ENCODE measurements around the gene FLYWCH1.
"Not testable (repeated sequence)": the region's sequence is repeated elsewhere in the genome, so short reads cannot be mapped to it uniquely, and the experiment has no call there.

Gene FLYWCH1

DNA sequence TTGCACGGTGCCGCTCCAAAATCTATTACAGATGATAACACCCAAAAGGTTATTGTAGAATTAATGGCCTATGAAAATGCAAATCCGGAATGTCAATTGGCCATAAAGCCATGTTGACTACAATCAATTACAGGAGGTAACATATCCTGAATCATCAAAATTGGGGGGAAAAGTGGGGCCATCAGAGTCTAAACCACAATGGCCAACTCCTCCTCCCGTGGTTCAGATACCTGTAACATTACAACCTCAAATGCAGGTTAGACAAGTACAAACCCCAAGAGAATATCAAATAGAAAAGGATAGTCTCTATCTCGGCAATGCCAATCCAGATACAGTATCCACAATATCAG, 14.9 kb downstream of the FLYWCH1 start:
- no peak for DNase-seq (ENCODE audit: low read depth, low spot score)
- TF ChIP-seq, protein P1, sequence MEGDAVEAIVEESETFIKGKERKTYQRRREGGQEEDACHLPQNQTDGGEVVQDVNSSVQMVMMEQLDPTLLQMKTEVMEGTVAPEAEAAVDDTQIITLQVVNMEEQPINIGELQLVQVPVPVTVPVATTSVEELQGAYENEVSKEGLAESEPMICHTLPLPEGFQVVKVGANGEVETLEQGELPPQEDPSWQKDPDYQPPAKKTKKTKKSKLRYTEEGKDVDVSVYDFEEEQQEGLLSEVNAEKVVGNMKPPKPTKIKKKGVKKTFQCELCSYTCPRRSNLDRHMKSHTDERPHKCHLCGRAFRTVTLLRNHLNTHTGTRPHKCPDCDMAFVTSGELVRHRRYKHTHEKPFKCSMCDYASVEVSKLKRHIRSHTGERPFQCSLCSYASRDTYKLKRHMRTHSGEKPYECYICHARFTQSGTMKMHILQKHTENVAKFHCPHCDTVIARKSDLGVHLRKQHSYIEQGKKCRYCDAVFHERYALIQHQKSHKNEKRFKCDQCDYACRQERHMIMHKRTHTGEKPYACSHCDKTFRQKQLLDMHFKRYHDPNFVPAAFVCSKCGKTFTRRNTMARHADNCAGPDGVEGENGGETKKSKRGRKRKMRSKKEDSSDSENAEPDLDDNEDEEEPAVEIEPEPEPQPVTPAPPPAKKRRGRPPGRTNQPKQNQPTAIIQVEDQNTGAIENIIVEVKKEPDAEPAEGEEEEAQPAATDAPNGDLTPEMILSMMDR (IDR thresholded peaks at IDR 0.05; ENCODE audit: low read depth, low read length) = no peak
- in situ Hi-C loops (cut with HindIII; ENCODE audit: low sequenced_read_pairs) = no loop called here
- H3K4me3 ChIP-seq (ENCODE audit: low read depth, low read length) = no peak overlapping the region

DNA sequence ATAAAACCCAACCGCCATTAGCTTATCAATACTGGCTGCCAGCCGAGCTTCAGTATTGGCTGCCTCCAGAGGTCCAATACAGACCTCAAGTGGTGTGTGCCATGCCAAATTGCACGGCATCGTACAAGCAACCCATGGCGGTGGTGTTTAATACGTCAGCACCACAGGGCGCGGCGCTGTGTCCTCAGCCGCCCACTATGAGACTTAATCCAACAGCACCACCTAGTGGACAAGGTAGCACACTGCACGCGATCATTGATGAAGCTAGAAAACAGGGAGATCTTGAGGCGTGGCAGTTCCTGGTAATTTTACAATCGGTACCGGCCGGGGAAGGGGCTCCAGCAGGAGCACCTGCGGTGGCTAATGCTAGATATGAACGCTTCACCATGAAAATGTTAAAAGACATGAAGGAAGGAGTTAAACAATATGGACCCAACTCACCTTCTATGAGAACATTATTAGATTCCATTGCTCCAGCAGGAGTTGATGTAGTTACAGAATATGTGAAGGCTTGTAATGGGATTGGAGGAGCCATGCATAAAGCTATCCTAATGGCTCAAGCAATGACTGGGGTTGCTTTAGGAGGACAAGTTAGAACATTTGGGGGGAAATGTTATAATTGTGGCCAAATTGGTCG, 15.4 kb downstream of the FLYWCH1 start:
- H3K4me3 ChIP-seq (ENCODE audit: low read depth, low read length) = no peak overlapping the region
- in situ Hi-C loops (cut with HindIII; ENCODE audit: low sequenced_read_pairs) = no loop called here
- peak; percentile 85 for DNase-seq (ENCODE audit: low read depth, low spot score)
- TF ChIP-seq, protein P1 (IDR thresholded peaks at IDR 0.05; ENCODE audit: low read depth, low read length) = peak; percentile 91

DNA sequence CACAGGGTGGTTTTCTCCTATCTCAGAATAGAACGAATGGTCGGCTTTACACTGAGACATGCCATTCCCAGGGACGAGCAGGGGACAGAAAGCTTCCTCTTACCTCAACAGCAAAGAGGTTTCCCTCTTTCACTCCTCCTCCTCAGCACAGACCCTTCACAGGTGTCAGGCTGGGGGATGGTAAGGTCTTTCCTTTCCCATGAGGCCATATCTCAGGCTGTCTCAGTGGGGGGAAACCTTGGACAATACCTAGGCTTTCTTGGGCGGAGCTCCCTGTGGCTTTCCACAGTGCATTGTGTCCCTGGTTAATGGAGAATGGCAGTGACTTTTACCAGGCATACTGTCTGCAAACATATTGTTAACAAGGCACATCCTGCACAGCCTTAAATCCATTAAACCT, 16.4 kb downstream of the FLYWCH1 start:
- DNase-seq (ENCODE audit: low read depth, low spot score); in situ Hi-C loops (cut with HindIII; ENCODE audit: low sequenced_read_pairs); H3K4me3 ChIP-seq (ENCODE audit: low read depth, low read length): not testable (repeated sequence)

DNA sequence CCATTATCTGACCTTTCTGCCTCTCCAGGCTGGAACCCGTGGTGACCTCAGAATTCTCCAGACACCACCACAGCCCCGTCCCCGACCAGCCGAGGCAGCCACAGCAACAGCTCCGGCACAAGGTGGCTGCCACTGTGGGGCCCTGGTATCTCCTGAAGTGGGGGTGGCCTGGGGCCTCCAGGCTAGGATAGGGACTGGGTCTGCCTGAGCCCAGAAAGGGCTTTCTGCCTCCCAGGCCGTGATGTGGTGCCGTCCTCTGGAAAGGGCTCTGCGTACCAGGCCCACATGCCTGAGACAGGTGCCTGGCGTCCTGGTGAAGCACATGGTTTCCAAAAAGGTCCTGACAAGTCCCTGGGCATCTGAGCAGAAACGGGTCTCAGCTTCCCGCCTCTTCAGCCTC, 17.1 kb downstream of the FLYWCH1 start:
- TF ChIP-seq, protein P1 (IDR thresholded peaks at IDR 0.05; ENCODE audit: low read depth, low read length) = no peak
- in situ Hi-C loops (cut with HindIII; ENCODE audit: low sequenced_read_pairs) = no loop called here
- H3K4me3 ChIP-seq (ENCODE audit: low read depth, low read length) = no peak overlapping the region
- no peak for DNase-seq (ENCODE audit: low read depth, low spot score)

DNA sequence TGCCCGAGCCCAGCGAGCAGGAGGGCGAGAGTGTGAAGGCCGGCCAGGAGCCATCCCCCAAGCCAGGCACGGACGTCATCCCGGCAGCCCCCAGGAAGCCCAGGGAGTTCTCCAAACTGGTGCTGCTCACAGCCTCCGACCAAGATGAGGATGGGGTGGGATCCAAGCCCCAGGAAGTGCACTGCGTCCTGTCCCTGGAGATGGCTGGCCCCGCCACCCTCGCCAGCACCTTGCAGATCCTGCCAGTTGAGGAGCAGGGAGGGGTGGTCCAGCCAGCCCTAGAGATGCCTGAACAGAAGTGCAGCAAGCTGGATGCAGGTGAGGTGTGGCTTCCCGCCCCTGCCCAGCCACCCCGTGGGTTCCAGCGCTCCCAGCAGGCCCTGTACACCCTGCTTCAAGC, 18.0 kb downstream of the FLYWCH1 start:
- no peak for DNase-seq (ENCODE audit: low read depth, low spot score)
- TF ChIP-seq, protein P1 (IDR thresholded peaks at IDR 0.05; ENCODE audit: low read depth, low read length) = no peak
- H3K4me3 ChIP-seq (ENCODE audit: low read depth, low read length) = no peak overlapping the region
- in situ Hi-C loops (cut with HindIII; ENCODE audit: low sequenced_read_pairs) = no loop called here

DNA sequence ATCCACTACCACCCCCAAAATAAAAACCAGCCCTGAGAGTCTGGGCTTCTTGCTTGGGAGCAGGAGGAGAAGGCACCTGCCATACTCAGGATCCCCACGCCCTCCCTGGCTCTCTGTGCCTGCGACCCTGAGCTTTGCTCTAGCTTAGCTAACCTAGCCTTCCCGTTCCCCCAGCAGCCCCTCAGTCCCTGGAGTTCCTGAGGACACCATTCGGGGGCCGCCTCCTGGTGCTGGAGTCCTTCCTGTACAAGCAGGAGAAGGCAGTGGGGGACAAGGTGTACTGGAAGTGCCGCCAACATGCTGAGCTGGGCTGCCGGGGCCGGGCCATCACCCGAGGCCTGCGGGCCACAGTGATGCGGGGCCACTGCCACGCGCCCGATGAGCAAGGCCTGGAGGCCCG, 18.5 kb downstream of the FLYWCH1 start:
- DNase-seq (ENCODE audit: low read depth, low spot score) = no peak
- H3K4me3 ChIP-seq (ENCODE audit: low read depth, low read length) = no peak overlapping the region
- in situ Hi-C loops (cut with HindIII; ENCODE audit: low sequenced_read_pairs) = no loop called here
- TF ChIP-seq, protein P1 (IDR thresholded peaks at IDR 0.05; ENCODE audit: low read depth, low read length) = no peak

DNA sequence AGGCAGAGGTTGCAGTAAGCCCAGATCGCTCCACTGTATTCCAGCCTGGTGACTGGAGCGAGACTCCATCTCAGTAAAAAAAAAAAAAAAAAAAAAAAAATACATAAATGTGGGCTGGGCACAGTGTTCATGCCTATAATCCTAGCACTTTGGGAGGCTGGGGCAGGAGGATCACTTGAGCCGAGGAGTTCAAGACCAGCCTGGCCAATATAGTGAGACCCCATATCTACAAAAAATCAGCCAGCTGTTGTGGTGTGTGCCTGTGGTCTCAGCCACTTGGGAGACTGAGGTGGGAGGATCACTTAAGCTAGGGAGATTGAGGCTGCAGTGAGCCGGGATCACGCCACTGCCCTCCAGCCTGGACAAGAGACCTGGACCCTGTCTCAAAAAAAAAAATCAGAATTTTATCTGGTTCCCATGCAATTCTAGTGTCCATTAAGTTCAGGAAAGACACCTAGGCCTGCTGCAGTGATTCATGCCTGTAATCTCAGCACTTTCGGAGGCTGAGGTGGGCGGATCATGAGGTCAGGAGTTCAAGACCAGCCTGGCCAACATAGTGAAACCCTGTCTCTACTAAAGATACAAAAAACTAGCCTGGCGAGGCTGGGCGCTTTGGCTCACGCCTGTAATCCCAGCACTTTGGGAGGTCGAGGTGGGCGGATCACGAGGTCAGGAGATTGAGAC, 19.6 kb downstream of the FLYWCH1 start:
- DNase-seq (ENCODE audit: low read depth, low spot score); in situ Hi-C loops (cut with HindIII; ENCODE audit: low sequenced_read_pairs); H3K4me3 ChIP-seq (ENCODE audit: low read depth, low read length): not testable (repeated sequence)

All from astrocyte of the spinal cord (primary cell).